NCI-H128 (cell line): ENCODE results near the gene CNTFR.

ENCODE experiments used
- DNase-seq: peaks from one replicate; lab custom pipeline; 2025; ENCODE audit not compliant: unreplicated experiment; lab: John Stamatoyannopoulos, UW

Gene CNTFR

GRCh38 chr9:34508951-34509350 lies 80.6 kb downstream of the CNTFR start:
- no peak for DNase-seq

GRCh38 chr9:34508463-34508862 lies 81.1 kb downstream of the CNTFR start:
- DNase-seq: no peak

- no peak for DNase-seq
Observed at GRCh38 chr9:34507966-34508365, 81.6 kb downstream of the CNTFR start.

- DNase-seq: no peak
Observed at GRCh38 chr9:34507556-34507955, 82.0 kb downstream of the CNTFR start.

GRCh38 chr9:34506623-34507022 lies 82.9 kb downstream of the CNTFR start:
- DNase-seq: no peak

- no peak for DNase-seq
Observed at GRCh38 chr9:34505370-34506120, 84.0 kb downstream of the CNTFR start.

- no peak for DNase-seq
Observed at GRCh38 chr9:34503406-34503805, 86.1 kb downstream of the CNTFR start.

GRCh38 chr9:34502891-34503290 lies 86.6 kb downstream of the CNTFR start:
- DNase-seq: no peak

GRCh38 chr9:34502471-34502870 lies 87.1 kb downstream of the CNTFR start:
- DNase-seq: no peak

GRCh38 chr9:34501889-34502425 lies 87.6 kb downstream of the CNTFR start:
- DNase-seq: no peak
